ENCODE measurements around the gene ZCCHC8.

ZCCHC8 gene

GRCh38 chr12:122500685-122501488 is at the start of gene ZCCHC8:
Gene ZCCHC8 (minus strand): TSS chr12:122500932. CDS start chr12:122500840, 92 bp downstream.
- H3K9me3 Mint-ChIP-seq, result no peaks in the 10 kb centered on the region
- DNase-seq (ENCODE audit: low spot score in 2 of 2), result peak; percentile 90 to 93
- H3K36me3 Mint-ChIP-seq, result peaks cover 3% of the 10 kb centered on the region
- peaks cover 18% of the 10 kb centered on the region for H3K4me1 Mint-ChIP-seq
- no peaks in the 10 kb centered on the region for H3K27me3 Mint-ChIP-seq
- H3K27ac Mint-ChIP-seq, result peak within 1 kb of the TSS; percentile 87
- ATAC-seq (ENCODE audit: low read depth), result peak; percentile 88
- peak within 1 kb of the TSS; percentile 96 for H3K4me3 Mint-ChIP-seq

- DNase-seq (ENCODE audit: low spot score in 2 of 2) (no peak), ATAC-seq (ENCODE audit: low read depth) (no peak)
- no peak overlapping the region for H3K27ac Mint-ChIP-seq
- no peak overlapping the region for H3K4me3 Mint-ChIP-seq
- peaks cover 6% of the 10 kb centered on the region for H3K4me1 Mint-ChIP-seq
- H3K27me3 Mint-ChIP-seq, result no peaks in the 10 kb centered on the region
- peaks cover 17% of the 10 kb centered on the region for H3K36me3 Mint-ChIP-seq
- no peaks in the 10 kb centered on the region for H3K9me3 Mint-ChIP-seq
These were observed 46.6 kb upstream of the ZCCHC8 start for GRCh38 chr12:122547330-122547729.

GRCh38 chr12:122545855-122546254 is 45.1 kb upstream of the ZCCHC8 start:
- Mint-ChIP-seq H3K9me3 (no peaks in the 10 kb centered on the region), H3K36me3 (peaks cover 15% of the 10 kb centered on the region), H3K4me3 (no peak overlapping the region), H3K27ac (peak overlapping the region; percentile 75), H3K4me1 (peaks cover 6% of the 10 kb centered on the region), H3K27me3 (no peaks in the 10 kb centered on the region)
- no peak for DNase-seq (ENCODE audit: low spot score in 2 of 2)
- ATAC-seq (ENCODE audit: low read depth), result peak; percentile 46

GRCh38 chr12:122544537-122544936 is 43.8 kb upstream of the ZCCHC8 start:
- H3K4me1 Mint-ChIP-seq, result peaks cover 6% of the 10 kb centered on the region
- no peaks in the 10 kb centered on the region for H3K9me3 Mint-ChIP-seq
- peak overlapping the region; percentile 9 for H3K27ac Mint-ChIP-seq
- no peaks in the 10 kb centered on the region for H3K27me3 Mint-ChIP-seq
- no peak overlapping the region for H3K4me3 Mint-ChIP-seq
- peaks cover 10% of the 10 kb centered on the region for H3K36me3 Mint-ChIP-seq
- ATAC-seq (ENCODE audit: low read depth), result no peak
- DNase-seq (ENCODE audit: low spot score in 2 of 2), result no peak

GRCh38 chr12:122538496-122538895 is 37.8 kb upstream of the ZCCHC8 start:
- H3K27ac Mint-ChIP-seq, result no peak overlapping the region

GRCh38 chr12:122537021-122537420 is 36.3 kb upstream of the ZCCHC8 start:
- no peak for DNase-seq (ENCODE audit: low spot score in 2 of 2)
- Mint-ChIP-seq H3K27ac (no peak overlapping the region), H3K36me3 (peaks cover 12% of the 10 kb centered on the region), H3K27me3 (no peaks in the 10 kb centered on the region), H3K9me3 (no peaks in the 10 kb centered on the region), H3K4me1 (no peaks in the 10 kb centered on the region), H3K4me3 (no peak overlapping the region)
- ATAC-seq (ENCODE audit: low read depth), result no peak

More at GRCh38 chr12:122538496-122538895, 37.8 kb upstream of the ZCCHC8 start:
- H3K36me3 Mint-ChIP-seq, result peaks cover 14% of the 10 kb centered on the region
- H3K4me3 Mint-ChIP-seq, result no peak overlapping the region
- H3K27me3 Mint-ChIP-seq, result no peaks in the 10 kb centered on the region
- DNase-seq (ENCODE audit: low spot score in 2 of 2) (no peak), ATAC-seq (ENCODE audit: low read depth) (no peak)
- no peaks in the 10 kb centered on the region for H3K4me1 Mint-ChIP-seq
- no peaks in the 10 kb centered on the region for H3K9me3 Mint-ChIP-seq

- Mint-ChIP-seq H3K27ac (no peak overlapping the region), H3K36me3 (peaks cover 9% of the 10 kb centered on the region)
- ATAC-seq (ENCODE audit: low read depth), result no peak
These were observed 33.1 kb upstream of the ZCCHC8 start for GRCh38 chr12:122533856-122534255.

GRCh38 chr12:122528992-122529391 is 28.3 kb upstream of the ZCCHC8 start:
- no peak for ATAC-seq (ENCODE audit: low read depth)
- H3K9me3 Mint-ChIP-seq, result no peaks in the 10 kb centered on the region
- H3K27ac Mint-ChIP-seq, result no peak overlapping the region
- H3K36me3 Mint-ChIP-seq, result peaks cover 3% of the 10 kb centered on the region
- H3K4me3 Mint-ChIP-seq, result no peak overlapping the region
- H3K27me3 Mint-ChIP-seq, result no peaks in the 10 kb centered on the region
- H3K4me1 Mint-ChIP-seq, result peaks cover 3% of the 10 kb centered on the region
- no peak for DNase-seq (ENCODE audit: low spot score in 2 of 2)

More at GRCh38 chr12:122533856-122534255, 33.1 kb upstream of the ZCCHC8 start:
- no peak for DNase-seq (ENCODE audit: low spot score in 2 of 2)
- Mint-ChIP-seq H3K4me3 (no peak overlapping the region), H3K27me3 (no peaks in the 10 kb centered on the region), H3K4me1 (no peaks in the 10 kb centered on the region), H3K9me3 (no peaks in the 10 kb centered on the region)

- DNase-seq (ENCODE audit: low spot score in 2 of 2), result no peak
- H3K27me3 Mint-ChIP-seq, result no peaks in the 10 kb centered on the region
- no peak overlapping the region for H3K4me3 Mint-ChIP-seq
- peaks cover 3% of the 10 kb centered on the region for H3K36me3 Mint-ChIP-seq
- H3K9me3 Mint-ChIP-seq, result no peaks in the 10 kb centered on the region
- H3K4me1 Mint-ChIP-seq, result peaks cover 4% of the 10 kb centered on the region
- no peak for ATAC-seq (ENCODE audit: low read depth)
- H3K27ac Mint-ChIP-seq, result no peak overlapping the region
These were observed 27.9 kb upstream of the ZCCHC8 start for GRCh38 chr12:122528582-122528981.

GRCh38 chr12:122527478-122527944 is 26.8 kb upstream of the ZCCHC8 start:
- Mint-ChIP-seq H3K36me3 (peaks cover 8% of the 10 kb centered on the region), H3K27me3 (no peaks in the 10 kb centered on the region), H3K27ac (no peak overlapping the region), H3K9me3 (no peaks in the 10 kb centered on the region), H3K4me1 (peaks cover 9% of the 10 kb centered on the region), H3K4me3 (no peak overlapping the region)
- ATAC-seq (ENCODE audit: low read depth) (peak; percentile 3), DNase-seq (ENCODE audit: low spot score in 2 of 2) (peak in 1 of 2 donors; percentile 23)

GRCh38 chr12:122526683-122527477 is 26.1 kb upstream of the ZCCHC8 start, which contains the start of the genes KNTC1 and RSRC2:
Gene KNTC1 (plus strand): TSS chr12:122527249. CDS start chr12:122530064, 2,815 bp downstream.
Gene RSRC2 (minus strand): TSS chr12:122526936. CDS start chr12:122526853, 83 bp downstream.
- H3K36me3 Mint-ChIP-seq, result peaks cover 10% of the 10 kb centered on the region
- ATAC-seq (ENCODE audit: low read depth), result peak; percentile 85
- H3K27me3 Mint-ChIP-seq, result no peaks in the 10 kb centered on the region
- peak; percentile 93 to 98 for DNase-seq (ENCODE audit: low spot score in 2 of 2)
- H3K27ac Mint-ChIP-seq, result no peak within 1 kb of the TSS
- no peaks in the 10 kb centered on the region for H3K9me3 Mint-ChIP-seq
- H3K4me1 Mint-ChIP-seq, result peaks cover 9% of the 10 kb centered on the region
- H3K4me3 Mint-ChIP-seq, result no peak within 1 kb of the TSS

- Mint-ChIP-seq H3K27ac (no peak overlapping the region), H3K4me1 (peaks cover 15% of the 10 kb centered on the region), H3K4me3 (peak overlapping the region; percentile 46), H3K9me3 (no peaks in the 10 kb centered on the region), H3K27me3 (no peaks in the 10 kb centered on the region), H3K36me3 (peaks cover 24% of the 10 kb centered on the region)
- ATAC-seq (ENCODE audit: low read depth) (no peak), DNase-seq (ENCODE audit: low spot score in 2 of 2) (no peak)
These were observed 23.4 kb upstream of the ZCCHC8 start for GRCh38 chr12:122523846-122524718.

GRCh38 chr12:122523280-122523679 is 22.5 kb upstream of the ZCCHC8 start:
- Mint-ChIP-seq H3K36me3 (peaks cover 29% of the 10 kb centered on the region), H3K4me1 (peaks cover 17% of the 10 kb centered on the region)

More at GRCh38 chr12:122523280-122523679, 22.5 kb upstream of the ZCCHC8 start:
- Mint-ChIP-seq H3K27me3 (no peaks in the 10 kb centered on the region), H3K4me3 (peak overlapping the region; percentile 46), H3K27ac (no peak overlapping the region), H3K9me3 (no peaks in the 10 kb centered on the region)
- no peak for ATAC-seq (ENCODE audit: low read depth)
- DNase-seq (ENCODE audit: low spot score in 2 of 2), result no peak

Data from memory B cell (primary cell).